Stimulated activated naive CD8-positive, alpha-beta T cell treated with anti-CD3 and anti-CD28 coated beads, Interleukin-15, Interleukin-2, amounts not matched to agents 100 ng/mL and 50 ng/mL, for 24 hours (primary cell): ENCODE data around the gene EGFL7.

ENCODE experiments used
- H3K27ac Mint-ChIP-seq: one replicate; pipeline ENCODE4 v1.8.0; 2021; ENCODE audit warnings: mild to moderate bottlenecking, mixed read lengths
- H3K27me3 Mint-ChIP-seq: one replicate; pipeline ENCODE4 v1.8.0; 2021; ENCODE audit warnings: mixed read lengths
- H3K36me3 Mint-ChIP-seq: one replicate; pipeline ENCODE4 v1.8.0; 2021; ENCODE audit warnings: low read depth, mixed read lengths
- H3K4me1 Mint-ChIP-seq: one replicate; pipeline ENCODE4 v1.8.0; 2021; ENCODE audit warnings: low read depth, mixed read lengths
- H3K4me3 Mint-ChIP-seq: one replicate; pipeline ENCODE4 v1.8.0; 2021; ENCODE audit warnings: mild to moderate bottlenecking, mixed read lengths
- H3K9me3 Mint-ChIP-seq: one replicate; pipeline ENCODE4 v1.8.0; 2021; ENCODE audit warnings: mixed read lengths

The EGFL7 gene

GRCh38 chr9:136676920-136677686, 14.4 kb downstream of the EGFL7 start:
- Mint-ChIP-seq H3K27me3 (no peaks in the 10 kb centered on the region), H3K27ac (no peak overlapping the region)

GRCh38 chr9:136678034-136678433, 15.3 kb downstream of the EGFL7 start:
- H3K27ac Mint-ChIP-seq: no peak overlapping the region
- no peaks in the 10 kb centered on the region for H3K36me3 Mint-ChIP-seq
- no peaks in the 10 kb centered on the region for H3K9me3 Mint-ChIP-seq
- no peak overlapping the region for H3K4me3 Mint-ChIP-seq
- no peaks in the 10 kb centered on the region for H3K27me3 Mint-ChIP-seq
- H3K4me1 Mint-ChIP-seq: no peaks in the 10 kb centered on the region

More at GRCh38 chr9:136676920-136677686, 14.4 kb downstream of the EGFL7 start:
- H3K9me3 Mint-ChIP-seq: no peaks in the 10 kb centered on the region
- no peaks in the 10 kb centered on the region for H3K36me3 Mint-ChIP-seq
- H3K4me1 Mint-ChIP-seq: no peaks in the 10 kb centered on the region
- no peak overlapping the region for H3K4me3 Mint-ChIP-seq

GRCh38 chr9:136678624-136679023, 15.9 kb downstream of the EGFL7 start:
- no peaks in the 10 kb centered on the region for H3K4me1 Mint-ChIP-seq
- no peaks in the 10 kb centered on the region for H3K36me3 Mint-ChIP-seq
- no peak overlapping the region for H3K27ac Mint-ChIP-seq
- no peaks in the 10 kb centered on the region for H3K9me3 Mint-ChIP-seq
- H3K27me3 Mint-ChIP-seq: no peaks in the 10 kb centered on the region
- no peak overlapping the region for H3K4me3 Mint-ChIP-seq

- no peak overlapping the region for H3K27ac Mint-ChIP-seq
- H3K9me3 Mint-ChIP-seq: no peaks in the 10 kb centered on the region
- H3K4me1 Mint-ChIP-seq: no peaks in the 10 kb centered on the region
- H3K36me3 Mint-ChIP-seq: no peaks in the 10 kb centered on the region
- no peak overlapping the region for H3K4me3 Mint-ChIP-seq
- no peaks in the 10 kb centered on the region for H3K27me3 Mint-ChIP-seq
These were observed 16.8 kb downstream of the EGFL7 start for GRCh38 chr9:136679431-136679941.

GRCh38 chr9:136681029-136681428, 18.3 kb downstream of the EGFL7 start:
- no peaks in the 10 kb centered on the region for H3K4me1 Mint-ChIP-seq
- no peaks in the 10 kb centered on the region for H3K27me3 Mint-ChIP-seq
- H3K27ac Mint-ChIP-seq: no peak overlapping the region
- H3K9me3 Mint-ChIP-seq: no peaks in the 10 kb centered on the region
- no peaks in the 10 kb centered on the region for H3K36me3 Mint-ChIP-seq
- no peak overlapping the region for H3K4me3 Mint-ChIP-seq

- Mint-ChIP-seq H3K36me3 (no peaks in the 10 kb centered on the region), H3K4me1 (no peaks in the 10 kb centered on the region), H3K27me3 (no peaks in the 10 kb centered on the region), H3K4me3 (no peak overlapping the region), H3K27ac (no peak overlapping the region), H3K9me3 (no peaks in the 10 kb centered on the region)
These were observed 19.4 kb downstream of the EGFL7 start for GRCh38 chr9:136681945-136682699.

GRCh38 chr9:136682710-136683109, 20.0 kb downstream of the EGFL7 start:
- Mint-ChIP-seq H3K27me3 (no peaks in the 10 kb centered on the region), H3K36me3 (no peaks in the 10 kb centered on the region), H3K4me3 (no peak overlapping the region), H3K9me3 (no peaks in the 10 kb centered on the region), H3K4me1 (no peaks in the 10 kb centered on the region), H3K27ac (no peak overlapping the region)

- H3K27me3 Mint-ChIP-seq: no peaks in the 10 kb centered on the region
- H3K36me3 Mint-ChIP-seq: no peaks in the 10 kb centered on the region
- no peak overlapping the region for H3K4me3 Mint-ChIP-seq
- H3K4me1 Mint-ChIP-seq: no peaks in the 10 kb centered on the region
- H3K27ac Mint-ChIP-seq: no peak overlapping the region
- no peaks in the 10 kb centered on the region for H3K9me3 Mint-ChIP-seq
These were observed 20.5 kb downstream of the EGFL7 start for GRCh38 chr9:136683173-136683745.

GRCh38 chr9:136683755-136684154, 21.0 kb downstream of the EGFL7 start:
- no peak overlapping the region for H3K4me3 Mint-ChIP-seq
- H3K27ac Mint-ChIP-seq: no peak overlapping the region
- H3K27me3 Mint-ChIP-seq: no peaks in the 10 kb centered on the region
- no peaks in the 10 kb centered on the region for H3K4me1 Mint-ChIP-seq
- no peaks in the 10 kb centered on the region for H3K9me3 Mint-ChIP-seq
- no peaks in the 10 kb centered on the region for H3K36me3 Mint-ChIP-seq

GRCh38 chr9:136684339-136684738, 21.6 kb downstream of the EGFL7 start:
- no peak overlapping the region for H3K4me3 Mint-ChIP-seq
- no peaks in the 10 kb centered on the region for H3K4me1 Mint-ChIP-seq
- H3K27ac Mint-ChIP-seq: no peak overlapping the region
- H3K36me3 Mint-ChIP-seq: no peaks in the 10 kb centered on the region
- no peaks in the 10 kb centered on the region for H3K27me3 Mint-ChIP-seq
- no peaks in the 10 kb centered on the region for H3K9me3 Mint-ChIP-seq

- Mint-ChIP-seq H3K36me3 (no peaks in the 10 kb centered on the region), H3K27me3 (no peaks in the 10 kb centered on the region), H3K27ac (no peak overlapping the region), H3K9me3 (no peaks in the 10 kb centered on the region), H3K4me1 (no peaks in the 10 kb centered on the region), H3K4me3 (no peak overlapping the region)
These were observed 22.1 kb downstream of the EGFL7 start for GRCh38 chr9:136684799-136685198.

- Mint-ChIP-seq H3K4me1 (no peaks in the 10 kb centered on the region), H3K4me3 (no peak overlapping the region), H3K36me3 (no peaks in the 10 kb centered on the region), H3K9me3 (no peaks in the 10 kb centered on the region), H3K27me3 (no peaks in the 10 kb centered on the region), H3K27ac (no peak overlapping the region)
These were observed 22.5 kb downstream of the EGFL7 start for GRCh38 chr9:136685216-136685615.

- no peaks in the 10 kb centered on the region for H3K4me1 Mint-ChIP-seq
- H3K4me3 Mint-ChIP-seq: peak overlapping the region; percentile 76
- no peaks in the 10 kb centered on the region for H3K27me3 Mint-ChIP-seq
- no peaks in the 10 kb centered on the region for H3K36me3 Mint-ChIP-seq
- H3K27ac Mint-ChIP-seq: no peak overlapping the region
- no peaks in the 10 kb centered on the region for H3K9me3 Mint-ChIP-seq
These were observed 23.2 kb downstream of the EGFL7 start for GRCh38 chr9:136685790-136686533.

- Mint-ChIP-seq H3K27ac (no peak overlapping the region), H3K36me3 (no peaks in the 10 kb centered on the region), H3K4me1 (no peaks in the 10 kb centered on the region), H3K9me3 (no peaks in the 10 kb centered on the region), H3K4me3 (peak overlapping the region; percentile 76), H3K27me3 (no peaks in the 10 kb centered on the region)
These were observed 23.7 kb downstream of the EGFL7 start for GRCh38 chr9:136686534-136686793.
